Neuronal stem cell (in vitro differentiated cells): Measurements from ENCODE around the gene TSPOAP1.

Source experiments
- DNase-seq: peaks from one replicate; pipeline ENCODE4 v3.0.0-alpha.2; 2013; ENCODE audit warnings: low spot score
- H2AFZ ChIP-seq: one replicate; pipeline ENCODE4 v1.6.1; 2013; ENCODE audit warnings: mild to moderate bottlenecking, low read length, inconsistent platforms
- H2AK5ac ChIP-seq: 2 replicates; pipeline ENCODE4 v1.6.1; 2013; ENCODE audit warnings: low read depth, mild to moderate bottlenecking, inconsistent platforms, low read length, moderate library complexity, mixed read lengths
- H2BK120ac ChIP-seq: 2 replicates; pipeline ENCODE4 v1.6.1; 2013; ENCODE audit warnings: low read depth, mild to moderate bottlenecking, inconsistent platforms, low read length, moderate library complexity, mixed read lengths
- H2BK12ac ChIP-seq: one replicate; pipeline ENCODE4 v1.6.1; 2013; ENCODE audit warnings: low read length, inconsistent platforms
- H2BK15ac ChIP-seq: 2 replicates; pipeline ENCODE4 v1.6.1; 2013; ENCODE audit warnings: mild to moderate bottlenecking, low read length, inconsistent platforms, mixed read lengths
- H2BK5ac ChIP-seq: one replicate; pipeline ENCODE4 v1.6.1; 2013; ENCODE audit warnings: inconsistent platforms, mild to moderate bottlenecking, low read length, moderate library complexity
- H3K14ac ChIP-seq: one replicate; pipeline ENCODE4 v1.6.1; 2013; ENCODE audit warnings: low read length, inconsistent platforms
- H3K18ac ChIP-seq: 2 replicates; pipeline ENCODE4 v1.6.1; 2013; ENCODE audit warnings: low read length, inconsistent platforms
- H3K23ac ChIP-seq: 2 replicates; pipeline ENCODE4 v1.6.1; 2013; ENCODE audit warnings: low read depth, mild to moderate bottlenecking, mixed read lengths, low read length, inconsistent platforms; ENCODE audit not compliant: poor library complexity
- H3K27ac ChIP-seq: replicated peaks from 3 replicates; pipeline ENCODE4 v1.5.1; 2013; ENCODE audit warnings: low read length, inconsistent platforms
- H3K27me3 ChIP-seq, 3 experiments: 2 replicates each; pipeline ENCODE4 v1.6.1; 2013; ENCODE audit warnings: low read length in 3 of 3, mild to moderate bottlenecking in 2 of 3, inconsistent platforms in 1 of 3, low read depth in 1 of 3, mixed read lengths in 1 of 3, moderate library complexity in 1 of 3; ENCODE audit not compliant: control insufficient read depth in 3 of 3, insufficient read depth in 3 of 3
- H3K36me3 ChIP-seq, 2 donors: replicated peaks in 1 of 2; 2 replicates each; pipeline ENCODE4 v1.6.1; 2013; ENCODE audit warnings: low read length in 2 of 2; ENCODE audit not compliant: control insufficient read depth in 2 of 2, insufficient read depth in 2 of 2
- H3K4ac ChIP-seq: 2 replicates; pipeline ENCODE4 v1.6.1; 2013; ENCODE audit warnings: inconsistent platforms, mild to moderate bottlenecking, low read length, moderate library complexity
- H3K4me1 ChIP-seq, 2 donors: 1 replicate in 1 of 2; 2 replicates in 1 of 2; pipeline ENCODE4 v1.6.1; 2013; ENCODE audit warnings: low read length in 2 of 2, low read depth in 1 of 2; ENCODE audit not compliant: control insufficient read depth in 2 of 2, insufficient read depth in 1 of 2
- H3K4me2 ChIP-seq: one replicate; pipeline ENCODE4 v1.6.1; 2013; ENCODE audit warnings: mild to moderate bottlenecking, low read length, inconsistent platforms; ENCODE audit not compliant: insufficient read depth, poor library complexity, severe bottlenecking
- H3K4me3 ChIP-seq, 2 donors: 2 replicates each; pipeline ENCODE4 v1.5.1; 2013; ENCODE audit warnings: low read length in 2 of 2, mild to moderate bottlenecking in 2 of 2, inconsistent platforms in 1 of 2, moderate library complexity in 1 of 2
- H3K79me1 ChIP-seq: one replicate; pipeline ENCODE4 v1.6.1; 2013; ENCODE audit warnings: low read depth, mild to moderate bottlenecking, inconsistent platforms, low read length, moderate library complexity
- H3K9ac ChIP-seq: one replicate; pipeline ENCODE4 v1.6.1; 2013; ENCODE audit warnings: mild to moderate bottlenecking, low read depth, low read length, inconsistent platforms; ENCODE audit not compliant: poor library complexity
- H3K9me3 ChIP-seq, 2 donors: replicated peaks in 1 of 2; 2 replicates each; pipeline versions ENCODE3 to v1.6.1; 2013; ENCODE audit warnings: low read length in 2 of 2, mild to moderate bottlenecking in 2 of 2, inconsistent platforms in 1 of 2, low read depth in 1 of 2, mixed read lengths in 1 of 2, moderate library complexity in 1 of 2; ENCODE audit not compliant: control insufficient read depth in 2 of 2, insufficient read depth in 1 of 2
- H4K8ac ChIP-seq: one replicate; pipeline ENCODE4 v1.6.1; 2013; ENCODE audit warnings: low read depth, mild to moderate bottlenecking, inconsistent platforms, low read length, moderate library complexity
- H4K91ac ChIP-seq: one replicate; pipeline ENCODE4 v1.6.1; 2013; ENCODE audit warnings: low read length, low read depth, mild to moderate bottlenecking, inconsistent platforms; ENCODE audit not compliant: poor library complexity
- WGBS, 2 donors: extraction: QIAGEN DNeasy Blood & Tissue Kit; methylation state at CpG; one replicate each; pipeline ENCODE4 v1.1.7; 2013; ENCODE audit warnings: missing lambda C conversion rate in 2 of 2, mixed read lengths in 1 of 2; ENCODE audit not compliant: insufficient read length in 2 of 2, insufficient replicate concordance in 1 of 2; ENCODE audit errors: extremely low coverage in 2 of 2; 5-methylcytosine and 5-hydroxymethylcytosine counted together

TSPOAP1 gene

GRCh38 chr17:58351831-58352595 is 23.4 kb upstream of the TSPOAP1 start, which contains the start of gene SUPT4H1:
Gene SUPT4H1 (minus strand): TSS chr17:58352201. CDS start chr17:58352135, 66 bp downstream.
- peak within 1 kb of the TSS; percentile 94 for H4K8ac ChIP-seq
- peaks cover 10% of the 10 kb centered on the region in 2 donors for H3K4me1 ChIP-seq
- H3K23ac ChIP-seq = peak within 1 kb of the TSS; percentile 76
- peaks cover 6% of the 10 kb centered on the region for H3K79me1 ChIP-seq
- no peak within 1 kb of the TSS for H2BK12ac ChIP-seq
- peak within 1 kb of the TSS; percentile 6 for H2BK15ac ChIP-seq
- H3K4ac ChIP-seq = no peak within 1 kb of the TSS
- WGBS, 2 donors = no CpG with 5 or more reads among the region's 60 CpGs
- no peak within 1 kb of the TSS for H2BK120ac ChIP-seq
- H3K4me2 ChIP-seq = peak within 1 kb of the TSS; percentile 94
- peak; percentile 91 for DNase-seq
- H3K18ac ChIP-seq = peak within 1 kb of the TSS; percentile 96
- H3K4me3 ChIP-seq = peak within 1 kb of the TSS; percentile 90 to 95
- peak within 1 kb of the TSS; percentile 85 for H3K27ac ChIP-seq
- peaks cover 19 to 34% of the 10 kb centered on the region in 2 donors for H3K36me3 ChIP-seq
- H2AFZ ChIP-seq = peak within 1 kb of the TSS; percentile 89
- H3K9me3 ChIP-seq = no peaks in the 10 kb centered on the region
- H3K27me3 ChIP-seq = no peaks in the 10 kb centered on the region
- no peak within 1 kb of the TSS for H4K91ac ChIP-seq
- H2BK5ac ChIP-seq = peak within 1 kb of the TSS; percentile 19
- no peak within 1 kb of the TSS for H3K14ac ChIP-seq
- peak within 1 kb of the TSS; percentile 92 for H2AK5ac ChIP-seq
- peak within 1 kb of the TSS; percentile 95 for H3K9ac ChIP-seq

DNA sequence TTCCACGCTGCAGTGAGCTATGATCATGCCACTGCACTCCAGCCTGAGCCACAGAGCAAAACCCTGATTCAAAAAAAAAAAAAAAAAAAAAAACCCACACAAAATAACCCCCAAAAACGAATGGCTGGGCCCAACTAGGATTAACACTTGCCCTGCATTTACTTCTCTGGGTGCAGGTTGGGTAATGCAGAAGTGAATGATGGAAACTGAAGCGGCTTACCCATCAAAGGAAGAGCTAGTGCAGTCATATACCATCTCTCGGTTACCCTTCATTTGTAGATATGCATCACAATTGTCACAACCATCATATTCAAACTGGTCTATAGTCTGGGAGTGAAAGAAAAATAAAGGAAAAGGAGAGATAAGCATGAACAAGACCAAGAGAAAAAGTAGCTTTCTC is 22.6 kb upstream of the TSPOAP1 start:
- Histone ChIP-seq H3K9me3 (no peaks in the 10 kb centered on the region), H2BK120ac (no peak overlapping the region), H2AK5ac (no peak overlapping the region), H3K4me2 (peak overlapping the region; percentile 94), H3K27ac (no peak overlapping the region), H3K4ac (no peak overlapping the region), H3K4me1 (peaks cover 10% of the 10 kb centered on the region in 2 donors), H2AFZ (no peak overlapping the region), H3K9ac (no peak overlapping the region), H3K27me3 (no peaks in the 10 kb centered on the region), H3K4me3 (peak overlapping the region; percentile 90 to 95), H3K23ac (no peak overlapping the region), H3K36me3 (peaks cover 22 to 43% of the 10 kb centered on the region in 2 donors), H2BK12ac (no peak overlapping the region), H4K8ac (no peak overlapping the region), H3K79me1 (peaks cover 6% of the 10 kb centered on the region), H3K14ac (no peak overlapping the region), H2BK15ac (no peak overlapping the region), H3K18ac (no peak overlapping the region), H2BK5ac (no peak overlapping the region), H4K91ac (no peak overlapping the region)
- WGBS, 2 donors = no CpG with 5 or more reads among the region's 4 CpGs
- no peak for DNase-seq

DNA sequence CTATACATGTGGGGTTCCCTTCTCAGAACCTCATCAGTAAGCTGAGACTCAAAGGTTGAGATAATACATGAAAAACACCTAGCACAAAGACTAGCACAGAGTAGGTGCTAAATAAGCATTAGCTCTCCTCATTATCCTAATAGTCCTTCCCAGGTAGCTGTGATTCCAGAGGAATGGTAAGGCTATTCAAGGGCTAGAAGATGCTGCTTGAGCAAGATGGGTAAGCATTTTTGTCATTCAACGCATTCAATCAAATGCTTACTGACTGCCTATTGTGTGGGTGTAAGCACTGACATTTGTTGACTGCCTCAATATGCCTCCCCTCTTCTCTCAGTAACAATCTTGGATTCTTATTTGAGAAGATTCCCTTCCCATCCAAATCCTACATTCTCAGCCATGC is 19.4 kb upstream of the TSPOAP1 start:
- Histone ChIP-seq H2BK12ac (no peak overlapping the region), H4K8ac (no peak overlapping the region), H3K79me1 (peaks cover 6% of the 10 kb centered on the region), H3K9me3 (peaks cover 0 to 2% of the 10 kb centered on the region in 2 donors), H3K36me3 (peaks cover 44 to 70% of the 10 kb centered on the region in 2 donors), H2BK120ac (no peak overlapping the region), H3K27ac (no peak overlapping the region), H3K27me3 (no peaks in the 10 kb centered on the region), H2BK5ac (no peak overlapping the region), H3K4me2 (no peak overlapping the region), H2AK5ac (no peak overlapping the region), H3K4me1 (peaks cover 5 to 6% of the 10 kb centered on the region in 2 donors), H4K91ac (no peak overlapping the region), H3K23ac (no peak overlapping the region), H3K4me3 (no peak overlapping the region), H3K18ac (no peak overlapping the region), H3K4ac (no peak overlapping the region), H2BK15ac (no peak overlapping the region), H2AFZ (no peak overlapping the region), H3K14ac (no peak overlapping the region), H3K9ac (no peak overlapping the region)
- no peak for DNase-seq
- no CpG with 5 or more reads among the region's 1 CpG for WGBS, 2 donors

DNA sequence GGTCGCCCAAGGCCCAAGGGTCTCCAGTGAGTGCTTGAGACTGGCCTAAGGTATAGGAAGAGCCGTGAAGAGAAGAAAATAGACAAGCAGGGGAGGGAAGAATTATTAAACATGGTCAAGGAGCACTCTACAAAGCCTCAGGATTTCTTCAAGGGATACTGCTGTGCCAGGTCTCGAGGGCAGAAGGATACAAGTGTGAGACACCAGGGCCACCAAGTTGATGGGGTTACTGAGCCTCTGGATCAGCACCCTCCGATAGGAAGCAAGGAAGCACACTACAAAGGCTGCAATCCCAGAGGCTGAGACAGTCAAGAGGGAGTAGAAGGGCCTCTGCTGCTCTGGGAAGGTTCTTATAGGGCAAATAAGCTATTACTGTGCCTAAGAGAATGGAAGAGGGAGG is 16.9 kb upstream of the TSPOAP1 start:
- no peak overlapping the region for H3K18ac ChIP-seq
- H2BK12ac ChIP-seq = no peak overlapping the region
- H3K9ac ChIP-seq = no peak overlapping the region
- H3K9me3 ChIP-seq = peaks cover 0 to 2% of the 10 kb centered on the region in 2 donors
- no peak overlapping the region for H2BK5ac ChIP-seq
- no peaks in the 10 kb centered on the region for H3K79me1 ChIP-seq
- H4K91ac ChIP-seq = no peak overlapping the region
- no peak overlapping the region for H3K4me3 ChIP-seq
- DNase-seq = no peak
- H3K4me1 ChIP-seq = no peaks in the 10 kb centered on the region
- H3K4ac ChIP-seq = no peak overlapping the region
- no peak overlapping the region for H2BK120ac ChIP-seq
- no peak overlapping the region for H3K14ac ChIP-seq
- no peak overlapping the region for H2AFZ ChIP-seq
- H3K36me3 ChIP-seq = peaks cover 44 to 66% of the 10 kb centered on the region in 2 donors
- no peak overlapping the region for H2AK5ac ChIP-seq
- H2BK15ac ChIP-seq = no peak overlapping the region
- H3K27me3 ChIP-seq = no peaks in the 10 kb centered on the region
- no peak overlapping the region for H3K27ac ChIP-seq
- no CpG with 5 or more reads among the region's 4 CpGs for WGBS, 2 donors
- H4K8ac ChIP-seq = no peak overlapping the region
- H3K23ac ChIP-seq = no peak overlapping the region
- H3K4me2 ChIP-seq = no peak overlapping the region
